MV-4-11 (cell line): ENCODE results near the gene PLEKHO2.

Experiments
- DNase-seq: peaks from one replicate; lab custom pipeline; 2025; lab: John Stamatoyannopoulos, UW

The PLEKHO2 gene

GRCh38 chr15:64857421-64857820 is 15.7 kb downstream of the PLEKHO2 start:
- DNase-seq, result no peak

DNA sequence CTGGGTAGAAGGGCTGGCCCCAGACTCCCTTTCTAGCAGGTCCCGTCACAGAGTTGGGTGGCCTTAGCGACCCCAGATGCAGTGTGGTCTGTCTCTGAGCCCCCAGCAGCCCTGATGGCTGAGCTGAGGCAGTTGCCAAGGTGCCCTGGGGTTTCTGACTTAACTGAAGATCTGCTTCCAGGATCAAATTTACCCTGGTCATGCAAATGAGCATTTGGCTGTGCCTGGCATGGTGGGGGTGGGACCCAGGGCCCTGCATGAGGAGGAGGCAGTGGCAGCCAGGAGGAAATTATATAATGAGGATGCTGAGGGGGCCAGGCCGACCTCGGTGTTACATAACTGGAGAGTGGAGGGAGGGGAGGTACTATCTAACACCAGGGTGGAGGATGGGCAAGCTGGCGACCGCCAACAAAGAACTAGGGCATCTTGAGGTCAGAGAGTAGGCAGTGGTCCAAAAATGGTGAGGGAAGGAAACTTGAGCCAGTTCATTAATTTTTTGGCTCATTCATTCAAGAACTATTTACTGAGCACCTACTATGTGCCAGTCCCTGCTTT is 16.4 kb downstream of the PLEKHO2 start:
- no peak for DNase-seq

GRCh38 chr15:64859226-64859625 is 17.5 kb downstream of the PLEKHO2 start:
- no peak for DNase-seq

GRCh38 chr15:64861331-64861730 is 19.6 kb downstream of the PLEKHO2 start:
- no peak for DNase-seq

DNA sequence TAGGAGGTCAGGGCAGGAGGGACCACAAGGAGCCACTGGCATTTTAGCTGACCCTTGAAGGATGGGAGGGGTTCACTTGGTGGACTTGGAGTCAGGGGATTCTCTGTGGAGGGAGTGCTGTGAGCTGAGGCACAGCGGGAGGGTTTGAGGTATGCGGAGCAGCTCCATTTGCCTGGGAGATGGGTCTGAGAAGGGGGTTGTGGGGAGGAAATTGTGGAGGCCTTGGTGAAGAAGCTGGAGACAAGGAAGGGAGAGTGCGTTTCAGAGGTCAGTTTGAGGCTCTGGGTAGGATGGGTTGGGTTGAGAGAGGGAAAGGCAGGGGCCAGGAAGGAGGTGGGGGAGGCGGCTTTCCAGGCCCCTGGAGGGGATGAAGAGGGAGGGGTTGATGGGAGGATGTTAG is 20.2 kb downstream of the PLEKHO2 start:
- DNase-seq, result no peak

DNA sequence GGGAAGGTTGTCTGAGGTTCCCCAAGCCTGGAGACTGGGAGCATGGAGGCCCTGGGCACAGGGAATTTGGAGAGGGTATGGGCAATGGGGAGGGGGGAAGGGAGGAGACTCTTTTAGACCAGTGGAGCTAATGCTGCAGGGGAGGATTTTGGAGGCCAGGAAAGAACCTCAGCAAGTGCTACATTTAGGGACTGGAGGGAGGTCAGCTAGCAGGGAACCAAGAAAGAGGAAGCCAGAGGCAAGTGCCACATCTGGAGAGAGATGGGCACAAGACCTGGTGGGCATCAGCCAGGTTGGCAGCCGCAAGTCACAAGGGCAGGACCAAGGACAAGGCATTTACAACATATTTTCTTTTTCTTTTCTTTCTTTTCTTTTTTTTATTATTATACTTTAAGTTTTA is 20.7 kb downstream of the PLEKHO2 start:
- no peak for DNase-seq

DNA sequence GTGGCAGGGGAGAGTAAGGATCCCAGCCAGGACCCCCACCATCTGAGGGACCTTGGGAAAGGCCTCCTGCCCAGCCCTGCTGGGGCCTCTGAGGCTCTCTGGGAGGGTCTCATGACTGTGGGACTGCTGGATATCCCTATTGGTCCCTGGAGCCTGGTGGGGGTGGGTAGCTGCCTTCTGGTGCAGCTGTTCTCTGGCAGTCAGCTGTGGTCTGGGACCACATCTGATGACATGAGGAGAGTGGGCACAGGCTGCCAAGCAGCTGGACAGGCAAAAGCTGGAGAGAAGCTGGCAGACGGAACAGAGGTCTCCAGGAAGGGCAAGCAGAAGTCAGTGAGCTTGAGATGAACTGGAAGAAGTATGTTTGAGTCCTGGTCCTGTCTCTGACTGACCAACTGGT is 22.4 kb downstream of the PLEKHO2 start:
- no peak for DNase-seq

- no peak for DNase-seq
Measured at GRCh38 chr15:64865126-64865997, 23.6 kb downstream of the PLEKHO2 start.

- DNase-seq, result no peak
Measured at GRCh38 chr15:64865998-64866520, 24.3 kb downstream of the PLEKHO2 start.

GRCh38 chr15:64869501-64869900 is 27.8 kb downstream of the PLEKHO2 start:
- no peak for DNase-seq

DNA sequence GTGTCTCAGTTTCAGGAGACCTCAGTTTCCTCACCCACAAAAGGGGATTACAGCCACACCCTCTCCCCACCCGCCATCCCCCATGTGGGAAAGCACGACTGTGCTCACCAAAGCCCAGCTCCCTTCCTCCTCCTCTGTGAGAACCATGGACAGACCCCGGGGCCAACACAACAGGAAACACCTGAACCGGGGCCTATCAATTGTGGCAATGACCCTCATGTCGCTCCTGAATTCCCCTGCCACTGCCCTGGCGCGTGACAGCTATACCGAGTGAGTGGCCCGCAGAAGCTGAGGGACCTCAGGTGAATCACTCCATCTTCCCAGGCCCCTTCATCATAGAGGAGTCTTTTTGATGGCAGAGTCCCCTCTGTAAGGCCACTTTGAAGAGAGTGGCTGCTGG is 28.6 kb downstream of the PLEKHO2 start:
- no peak for DNase-seq

- DNase-seq, result no peak
Measured at GRCh38 chr15:64875641-64876223, 34.0 kb downstream of the PLEKHO2 start.

- no peak for DNase-seq
Measured at GRCh38 chr15:64877435-64877834, 35.7 kb downstream of the PLEKHO2 start.

DNA sequence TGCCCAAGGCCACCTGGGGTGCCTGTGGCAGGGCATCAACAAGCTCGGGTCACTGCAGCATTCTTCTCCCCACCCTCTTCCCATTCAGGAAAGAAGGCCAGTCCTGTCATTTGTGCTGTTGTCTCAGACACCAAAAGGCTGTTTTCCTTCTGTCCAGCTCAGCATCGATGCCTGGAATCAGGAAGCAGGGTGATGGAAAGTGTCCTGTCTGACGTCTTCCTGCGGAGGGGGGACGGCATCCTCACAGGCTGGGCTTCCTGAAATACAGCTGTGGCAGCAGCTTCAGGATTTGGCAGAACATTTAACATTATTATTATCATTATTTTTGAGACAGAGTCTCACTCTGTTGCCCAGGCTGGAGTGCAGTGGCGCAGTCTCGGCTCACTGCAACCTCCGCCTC is 37.0 kb downstream of the PLEKHO2 start:
- DNase-seq, result no peak

GRCh38 chr15:64883100-64883581 is 41.4 kb downstream of the PLEKHO2 start:
- peak; percentile 84 for DNase-seq

DNA sequence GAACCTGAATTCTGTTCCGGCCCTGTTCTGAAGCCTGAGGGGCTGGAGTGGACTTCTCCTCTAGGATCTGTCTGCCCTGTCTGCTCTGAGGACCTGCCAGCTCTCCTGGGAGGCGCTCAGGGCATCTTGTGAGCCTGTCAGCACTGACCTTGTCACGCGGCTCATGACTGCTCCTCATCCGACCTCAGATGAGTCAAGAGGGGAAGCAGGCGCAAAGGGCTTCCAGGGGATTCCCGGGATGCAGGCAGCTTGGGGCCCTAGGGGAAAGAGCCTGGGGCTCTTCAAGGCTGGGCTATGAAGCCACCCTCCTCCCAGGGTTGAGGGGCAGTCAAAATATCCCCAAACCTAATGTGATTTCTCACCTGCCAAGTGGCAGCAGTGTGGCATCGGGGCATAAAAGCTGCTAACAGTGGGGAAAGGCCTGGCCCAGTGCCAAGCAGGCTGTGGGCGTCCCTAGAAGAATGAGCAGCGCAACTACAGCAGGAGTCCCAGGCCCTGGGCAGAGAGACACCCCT is 42.3 kb downstream of the PLEKHO2 start:
- peak; percentile 28 for DNase-seq

DNA sequence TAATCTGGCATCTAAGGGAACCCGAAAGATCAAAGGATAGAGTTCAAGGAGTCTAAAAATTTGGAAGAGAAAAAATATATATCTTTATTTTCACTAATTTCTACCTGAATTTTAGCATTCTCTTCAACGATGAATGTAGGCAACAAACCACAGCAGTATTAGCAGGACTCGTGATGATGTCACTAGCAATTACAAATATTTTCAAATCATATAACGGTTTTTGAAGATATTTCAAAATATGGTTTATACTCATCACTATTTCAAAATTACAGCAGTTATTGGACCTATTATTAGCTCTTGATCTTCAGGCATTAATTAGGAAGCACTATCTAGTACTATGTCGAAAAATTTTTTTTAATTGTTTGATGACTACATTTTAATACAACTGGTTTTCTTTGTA is 43.0 kb downstream of the PLEKHO2 start:
- DNase-seq, result no peak

- DNase-seq, result no peak
Measured at GRCh38 chr15:64888336-64888735, 46.6 kb downstream of the PLEKHO2 start.

- no peak for DNase-seq
Measured at GRCh38 chr15:64891561-64891960, 49.8 kb downstream of the PLEKHO2 start.

GRCh38 chr15:64892847-64893403 is 51.2 kb downstream of the PLEKHO2 start:
- peak; percentile 26 for DNase-seq

DNA sequence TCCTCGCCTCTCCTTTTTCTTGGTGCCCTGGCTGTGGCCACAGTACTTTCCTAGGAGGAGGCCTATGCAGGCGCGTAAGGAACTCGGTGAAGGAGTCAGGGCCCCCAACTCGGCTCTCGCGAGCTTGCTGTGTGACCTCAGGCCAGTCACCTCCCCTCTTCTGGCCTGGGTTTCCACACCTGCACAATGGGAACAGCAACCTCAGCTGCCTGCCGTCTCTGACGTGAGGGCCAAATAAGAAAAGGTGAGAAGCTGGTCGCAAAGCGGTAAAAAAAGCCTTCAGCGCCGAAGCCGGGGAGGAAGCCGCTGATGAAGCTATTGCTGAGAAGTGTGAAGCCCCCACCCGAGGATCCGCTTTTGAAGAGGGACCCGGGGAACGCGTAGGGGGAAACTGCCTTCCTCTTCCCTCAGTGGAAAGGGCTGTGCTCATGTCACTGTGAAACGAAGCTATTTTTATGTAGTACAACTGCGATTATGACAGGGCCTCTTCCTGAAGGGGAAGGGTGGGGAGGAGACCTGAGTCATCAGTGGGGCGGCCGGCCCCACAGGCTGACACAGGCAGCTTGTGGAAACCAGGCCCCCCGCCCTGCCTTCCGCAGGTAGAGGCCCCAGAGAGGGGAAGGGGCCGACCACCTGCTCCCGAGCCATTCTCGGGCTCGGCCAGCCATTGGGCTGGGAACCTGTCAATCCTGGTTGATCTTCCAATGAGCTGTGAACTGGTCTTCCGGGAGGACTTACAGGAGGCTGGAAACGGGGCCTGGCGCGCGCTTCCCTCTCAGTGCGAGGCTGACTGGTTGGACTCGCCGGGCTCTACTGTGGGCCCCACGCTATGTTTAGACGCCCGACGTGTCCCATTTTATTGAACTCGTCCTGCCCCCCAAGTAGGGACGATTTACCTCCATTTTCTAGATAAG is 52.0 kb downstream of the PLEKHO2 start:
- DNase-seq, result peak; percentile 99
